Trophoblast cell (in vitro differentiated cells and primary cell): ENCODE results near the gene LCOR.

Experiments
- DNase-seq, 2 donors: peaks; one replicate each; pipeline ENCODE4 v3.0.0-alpha.2; 2016
- H2AFZ ChIP-seq: 2 replicates; pipeline ENCODE4 v1.6.1; 2013; ENCODE audit warnings: low read length, moderate library complexity, mild to moderate bottlenecking; ENCODE audit not compliant: insufficient read depth, poor library complexity
- H2AK5ac ChIP-seq: 2 replicates; pipeline ENCODE4 v1.6.1; 2013; ENCODE audit warnings: mild to moderate bottlenecking, low read length
- H2BK120ac ChIP-seq: 2 replicates; pipeline ENCODE4 v1.6.1; 2013; ENCODE audit warnings: low read length, mild to moderate bottlenecking, moderate library complexity; ENCODE audit not compliant: insufficient read depth, poor library complexity
- H2BK12ac ChIP-seq: 2 replicates; pipeline ENCODE4 v1.6.1; 2013; ENCODE audit warnings: mild to moderate bottlenecking, low read length, moderate library complexity
- H2BK5ac ChIP-seq: 2 replicates; pipeline ENCODE4 v1.6.1; 2013; ENCODE audit warnings: low read length, low read depth, moderate library complexity, mild to moderate bottlenecking; ENCODE audit not compliant: poor library complexity
- H3K14ac ChIP-seq: 2 replicates; pipeline ENCODE4 v1.6.1; 2013; ENCODE audit warnings: mild to moderate bottlenecking, low read length
- H3K18ac ChIP-seq: 2 replicates; pipeline ENCODE4 v1.6.1; 2013; ENCODE audit warnings: mild to moderate bottlenecking, low read length
- H3K23ac ChIP-seq: 2 replicates; pipeline ENCODE4 v1.6.1; 2013; ENCODE audit warnings: low read length
- H3K27ac ChIP-seq: 2 replicates; pipeline ENCODE4 v1.5.1; 2013; ENCODE audit warnings: low read depth, mild to moderate bottlenecking, inconsistent platforms, low read length, moderate library complexity
- H3K27me3 ChIP-seq: 2 replicates; pipeline ENCODE4 v1.6.1; 2013; ENCODE audit warnings: inconsistent platforms, mild to moderate bottlenecking, low read length, moderate library complexity; ENCODE audit not compliant: insufficient read depth
- H3K36me3 ChIP-seq, 2 experiments: 1 replicate in 1 of 2; 2 replicates in 1 of 2; pipeline ENCODE4 v1.6.1; 2013; ENCODE audit warnings: low read length in 2 of 2, mild to moderate bottlenecking in 2 of 2, moderate library complexity in 1 of 2; ENCODE audit not compliant: insufficient read depth in 2 of 2, control insufficient read depth in 1 of 2
- H3K4ac ChIP-seq: 2 replicates; pipeline ENCODE4 v1.6.1; 2013; ENCODE audit warnings: low read depth, mild to moderate bottlenecking, low read length, moderate library complexity
- H3K4me1 ChIP-seq, 2 experiments: 1 replicate in 1 of 2; 2 replicates in 1 of 2; pipeline ENCODE4 v1.6.1; 2013; ENCODE audit warnings: low read length in 2 of 2, mild to moderate bottlenecking in 2 of 2, moderate library complexity in 1 of 2; ENCODE audit not compliant: insufficient read depth in 2 of 2, control insufficient read depth in 1 of 2
- H3K4me2 ChIP-seq: 2 replicates; pipeline ENCODE4 v1.6.1; 2013; ENCODE audit warnings: inconsistent platforms, mild to moderate bottlenecking, low read length, moderate library complexity
- H3K4me3 ChIP-seq: 2 replicates; pipeline ENCODE4 v1.5.1; 2013; ENCODE audit warnings: mild to moderate bottlenecking, low read depth, low read length, inconsistent platforms
- H3K79me1 ChIP-seq: one replicate; pipeline ENCODE4 v1.6.1; 2013; ENCODE audit warnings: low read length
- H3K79me2 ChIP-seq: 2 replicates; pipeline ENCODE4 v1.6.1; 2013; ENCODE audit warnings: low read length, mild to moderate bottlenecking; ENCODE audit not compliant: control insufficient read depth, insufficient read depth, poor library complexity
- H3K9ac ChIP-seq: 2 replicates; pipeline ENCODE4 v1.6.1; 2013; ENCODE audit warnings: mild to moderate bottlenecking, low read length
- H3K9me3 ChIP-seq: 2 replicates; pipeline ENCODE4 v1.6.1; 2013; ENCODE audit warnings: low read depth, mild to moderate bottlenecking, control low read depth, inconsistent platforms, low read length; ENCODE audit not compliant: insufficient read depth
- H4K12ac ChIP-seq: 2 replicates; pipeline ENCODE4 v1.6.1; 2013; ENCODE audit warnings: low read depth, mild to moderate bottlenecking, low read length, moderate library complexity
- H4K8ac ChIP-seq: 2 replicates; pipeline ENCODE4 v1.6.1; 2013; ENCODE audit warnings: low read depth, mild to moderate bottlenecking, low read length, moderate library complexity
- H4K91ac ChIP-seq: one replicate; pipeline ENCODE4 v1.6.1; 2013; ENCODE audit warnings: low read depth, mild to moderate bottlenecking, low read length, moderate library complexity
- WGBS: extraction: QIAGEN DNeasy Blood & Tissue Kit; methylation state at CpG from one replicate; pipeline ENCODE4 v1.1.7; 2013; ENCODE audit warnings: missing lambda C conversion rate; ENCODE audit not compliant: insufficient read length, insufficient coverage; ENCODE audit errors: extremely low coverage; 5-methylcytosine and 5-hydroxymethylcytosine counted together

LCOR gene

GRCh38 chr10:96992721-96993120 lies 160.6 kb downstream of the LCOR start:
- Histone ChIP-seq H3K4ac (no peak overlapping the region), H3K36me3 (no peaks in the 10 kb centered on the region), H4K12ac (no peak overlapping the region), H3K14ac (no peak overlapping the region), H3K18ac (no peak overlapping the region), H3K27me3 (no peaks in the 10 kb centered on the region), H2BK12ac (no peak overlapping the region), H3K4me3 (no peak overlapping the region), H2AK5ac (no peak overlapping the region), H4K91ac (no peak overlapping the region), H3K9ac (no peak overlapping the region), H3K4me2 (no peak overlapping the region), H4K8ac (no peak overlapping the region), H3K79me2 (no peaks in the 10 kb centered on the region), H3K4me1 (peaks cover 0 to 4% of the 10 kb centered on the region in 2 experiments), H2BK120ac (no peak overlapping the region), H3K9me3 (no peaks in the 10 kb centered on the region), H3K27ac (no peak overlapping the region), H2BK5ac (no peak overlapping the region), H2AFZ (no peak overlapping the region), H3K23ac (no peak overlapping the region), H3K79me1 (no peaks in the 10 kb centered on the region)
- DNase-seq = no peak
- WGBS = no CpG with 5 or more reads among the region's 1 CpG

- Histone ChIP-seq H2BK5ac (no peak overlapping the region), H3K4me3 (no peak overlapping the region), H3K9me3 (no peaks in the 10 kb centered on the region), H3K23ac (no peak overlapping the region), H4K91ac (no peak overlapping the region), H2BK120ac (no peak overlapping the region), H3K79me1 (no peaks in the 10 kb centered on the region), H3K14ac (no peak overlapping the region), H4K8ac (no peak overlapping the region), H3K9ac (no peak overlapping the region), H3K18ac (no peak overlapping the region), H3K4me2 (no peak overlapping the region), H2AK5ac (no peak overlapping the region), H3K36me3 (no peaks in the 10 kb centered on the region), H3K4me1 (no peaks in the 10 kb centered on the region), H3K79me2 (no peaks in the 10 kb centered on the region), H2AFZ (no peak overlapping the region), H2BK12ac (no peak overlapping the region), H4K12ac (no peak overlapping the region), H3K4ac (no peak overlapping the region), H3K27me3 (no peaks in the 10 kb centered on the region), H3K27ac (no peak overlapping the region)
- WGBS = no CpG with 5 or more reads among the region's 4 CpGs
- no peak for DNase-seq
These were observed 163.8 kb downstream of the LCOR start for GRCh38 chr10:96995851-96996250.

GRCh38 chr10:96996275-96996965 lies 164.3 kb downstream of the LCOR start:
- H3K36me3 ChIP-seq = no peaks in the 10 kb centered on the region
- no peaks in the 10 kb centered on the region for H3K79me1 ChIP-seq
- H3K23ac ChIP-seq = no peak overlapping the region
- WGBS = no CpG with 5 or more reads among the region's 6 CpGs
- no peak overlapping the region for H3K4me2 ChIP-seq
- no peak overlapping the region for H3K14ac ChIP-seq
- H3K9me3 ChIP-seq = no peaks in the 10 kb centered on the region
- H3K4me3 ChIP-seq = no peak overlapping the region
- no peak overlapping the region for H4K8ac ChIP-seq
- H3K79me2 ChIP-seq = no peaks in the 10 kb centered on the region
- no peak for DNase-seq
- no peak overlapping the region for H2BK5ac ChIP-seq
- H3K9ac ChIP-seq = no peak overlapping the region
- H3K27ac ChIP-seq = no peak overlapping the region
- no peak overlapping the region for H4K91ac ChIP-seq
- H4K12ac ChIP-seq = no peak overlapping the region
- H2BK12ac ChIP-seq = no peak overlapping the region
- no peak overlapping the region for H3K18ac ChIP-seq
- no peak overlapping the region for H3K4ac ChIP-seq
- H3K4me1 ChIP-seq = no peaks in the 10 kb centered on the region
- H3K27me3 ChIP-seq = no peaks in the 10 kb centered on the region
- H2BK120ac ChIP-seq = no peak overlapping the region
- H2AFZ ChIP-seq = no peak overlapping the region
- no peak overlapping the region for H2AK5ac ChIP-seq

DNA sequence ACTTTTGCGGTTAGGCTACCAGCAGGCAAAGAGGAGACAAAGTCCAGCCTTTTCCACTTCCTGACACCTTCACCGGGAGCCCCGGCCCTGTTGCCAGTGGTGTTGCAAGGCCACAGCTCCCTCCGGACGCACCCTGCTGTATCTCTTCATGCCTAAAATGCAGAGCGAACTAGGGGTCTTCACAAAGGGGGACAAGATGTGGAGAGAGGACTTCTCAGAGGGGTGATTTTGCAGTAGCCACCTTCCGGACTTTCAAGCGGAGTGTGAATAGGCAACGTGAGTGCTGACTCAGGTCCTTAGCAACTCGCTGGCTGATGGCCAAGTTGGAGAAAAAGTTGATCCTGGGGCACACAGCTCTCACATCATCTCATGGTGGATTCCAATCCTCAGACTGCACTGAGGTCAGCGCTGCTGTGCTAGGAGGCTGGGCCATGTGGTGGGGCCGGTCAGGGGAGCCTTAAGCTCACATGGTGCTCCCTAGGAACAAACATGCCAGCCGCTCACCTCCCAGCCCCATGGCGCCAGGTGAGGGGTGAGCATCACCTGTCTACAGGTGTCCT lies 166.3 kb downstream of the LCOR start:
- no peaks in the 10 kb centered on the region for H3K79me2 ChIP-seq
- no peak overlapping the region for H2BK12ac ChIP-seq
- no peak overlapping the region for H3K27ac ChIP-seq
- H3K36me3 ChIP-seq = no peaks in the 10 kb centered on the region
- no peaks in the 10 kb centered on the region for H3K79me1 ChIP-seq
- no peak overlapping the region for H3K4me3 ChIP-seq
- no peaks in the 10 kb centered on the region for H3K9me3 ChIP-seq
- no peak overlapping the region for H2AFZ ChIP-seq
- H2BK120ac ChIP-seq = no peak overlapping the region
- no peak overlapping the region for H3K18ac ChIP-seq
- H3K9ac ChIP-seq = no peak overlapping the region
- DNase-seq = no peak
- no peak overlapping the region for H2BK5ac ChIP-seq
- no peak overlapping the region for H4K12ac ChIP-seq
- H4K91ac ChIP-seq = no peak overlapping the region
- no peak overlapping the region for H3K4me2 ChIP-seq
- no CpG with 5 or more reads among the region's 14 CpGs for WGBS
- no peak overlapping the region for H3K23ac ChIP-seq
- no peak overlapping the region for H2AK5ac ChIP-seq
- H3K27me3 ChIP-seq = no peaks in the 10 kb centered on the region
- H4K8ac ChIP-seq = no peak overlapping the region
- no peak overlapping the region for H3K14ac ChIP-seq
- no peak overlapping the region for H3K4ac ChIP-seq
- no peaks in the 10 kb centered on the region for H3K4me1 ChIP-seq
